Calu3 (cell line): ENCODE results near the gene USP28. TPM values are rescaled to one million over a fixed set of nuclear protein-coding genes. Genes with fewer than 3 reads are reported as not detected.
"Not testable (repeated sequence)": the region's sequence is repeated elsewhere in the genome, so short reads cannot be mapped to it uniquely, and the experiment has no call there.

Source experiments
- BruUV-seq: library from RNA; stranded (reverse); fragments of 400-500 nt; replicated peaks from 2 replicates; lab custom pipeline; 2021; lab: Mats Ljungman, UMichigan
- CTCF ChIA-PET: fragments of 300-600 bp; sonication (Branson Sonifier 250); formaldehyde crosslinking; loops from one replicate; lab custom pipeline; 2022; ENCODE audit warnings: antibody characterized with exemption; lab: Charles Lee
- DNase-seq: peaks from one replicate; pipeline ENCODE4 v3.0.0; 2022
- H3K27ac Mint-ChIP-seq: one replicate; pipeline ENCODE4 v1.8.0; 2022; ENCODE audit warnings: mixed read lengths; ENCODE audit not compliant: unreplicated experiment
- H3K27me3 Mint-ChIP-seq: one replicate; pipeline ENCODE4 v1.8.0; 2022; ENCODE audit warnings: mixed read lengths; ENCODE audit not compliant: unreplicated experiment
- H3K36me3 Mint-ChIP-seq: one replicate; pipeline ENCODE4 v1.8.0; 2022; ENCODE audit warnings: mild to moderate bottlenecking, moderate library complexity, mixed read lengths; ENCODE audit not compliant: insufficient read depth, unreplicated experiment
- H3K4me1 Mint-ChIP-seq: one replicate; pipeline ENCODE4 v1.8.0; 2022; ENCODE audit warnings: mild to moderate bottlenecking, low read depth, mixed read lengths; ENCODE audit not compliant: unreplicated experiment
- H3K4me3 Mint-ChIP-seq: one replicate; pipeline ENCODE4 v1.8.0; 2022; ENCODE audit warnings: mild to moderate bottlenecking, low read depth, moderate library complexity, mixed read lengths; ENCODE audit not compliant: unreplicated experiment
- H3K9me3 Mint-ChIP-seq: one replicate; pipeline ENCODE4 v1.8.0; 2022; ENCODE audit warnings: low read depth, mixed read lengths; ENCODE audit not compliant: unreplicated experiment
- CTCF ChIP-seq: fragments of 200-600 bp; IDR thresholded peaks from one replicate; pipeline ENCODE4 v1.8.0; 2022; ENCODE audit warnings: antibody characterized with exemption; ENCODE audit not compliant: unreplicated experiment
- intact Hi-C: fragments of 100-400 bp; cut with micrococcal nuclease; formaldehyde crosslinking; loops from one replicate; pipeline ENCODE4 v1.10.0; 2022; ENCODE audit not compliant: unreplicated experiment
- total RNA-seq: library from RNA; stranded (reverse); gene quantifications from 2 replicates; pipeline ENCODE4 v1.2.3, GENCODE V29; 2022

USP28 gene
- total RNA-seq, 1 experiment from 2014 or later = 22.8 TPM

GRCh38 chr11:113764527-113765219, 110.7 kb downstream of the USP28 start:
- Mint-ChIP-seq H3K27ac (no peak overlapping the region), H3K36me3 (no peaks in the 10 kb centered on the region), H3K4me3 (no peak overlapping the region), H3K27me3 (no peaks in the 10 kb centered on the region), H3K4me1 (no peaks in the 10 kb centered on the region), H3K9me3 (no peaks in the 10 kb centered on the region)
- TF ChIP-seq CTCF = no peak
- CTCF ChIA-PET = no interaction called here
- BruUV-seq = no TSS peak
- no peak for DNase-seq
- intact Hi-C loops = no loop called here

- DNase-seq, intact Hi-C loops, H3K4me3 Mint-ChIP-seq, H3K4me1 Mint-ChIP-seq, H3K36me3 Mint-ChIP-seq, H3K27ac Mint-ChIP-seq, CTCF ChIA-PET, BruUV-seq, H3K27me3 Mint-ChIP-seq, H3K9me3 Mint-ChIP-seq: not testable (repeated sequence)
Measured at GRCh38 chr11:113763040-113763439, 112.3 kb downstream of the USP28 start.

GRCh38 chr11:113760241-113760640, 115.1 kb downstream of the USP28 start:
- BruUV-seq = no TSS peak
- no peak for TF ChIP-seq CTCF
- Mint-ChIP-seq H3K4me3 (no peak overlapping the region), H3K4me1 (no peaks in the 10 kb centered on the region), H3K9me3 (no peaks in the 10 kb centered on the region), H3K27ac (no peak overlapping the region), H3K27me3 (no peaks in the 10 kb centered on the region), H3K36me3 (peaks cover 9% of the 10 kb centered on the region)
- DNase-seq = no peak
- CTCF ChIA-PET = interaction anchor here (0.7 kb wide), 1 partner anchor 30 kb away, joined by 12 read pairs; no protein-coding TSS in a partner anchor
- intact Hi-C loops = no loop called here

GRCh38 chr11:113752932-113753331, 122.4 kb downstream of the USP28 start:
- no peak overlapping the region for H3K27ac Mint-ChIP-seq
- H3K4me1 Mint-ChIP-seq = no peaks in the 10 kb centered on the region
- BruUV-seq = no TSS peak
- TF ChIP-seq CTCF = no peak
- no peak overlapping the region for H3K4me3 Mint-ChIP-seq
- CTCF ChIA-PET = no interaction called here
- no peaks in the 10 kb centered on the region for H3K9me3 Mint-ChIP-seq
- H3K36me3 Mint-ChIP-seq = peaks cover 6% of the 10 kb centered on the region
- H3K27me3 Mint-ChIP-seq = no peaks in the 10 kb centered on the region
- no peak for DNase-seq
- intact Hi-C loops = no loop called here

Other genes starting within 250 kb of the USP28 start
- 7.4 and 9.6 TPM in 2 replicates for gene TMPRSS5, start 169.3 kb downstream of the USP28 start, total RNA-seq
- gene ZW10, start 101.9 kb downstream of the USP28 start, total RNA-seq = 15.3 and 15.9 TPM in 2 replicates
- not detected in 2 replicates for gene CLDN25, start 95.8 kb downstream of the USP28 start, total RNA-seq
- not detected in 2 replicates for gene HTR3B, start 29.2 kb upstream of the USP28 start, total RNA-seq
- 0.42 TPM in 1 of 2 replicates, not detected in the other for gene HTR3A, start 99.5 kb upstream of the USP28 start, total RNA-seq
- gene ZBTB16, start 184.1 kb upstream of the USP28 start, total RNA-seq = not detected in 2 replicates